Heart left ventricle (tissue), 13 donors: Measurements from ENCODE around the gene ETV3.

Experiments used
- POLR2A ChIP-seq, 2 donors: fragments of 450-650 bp; IDR thresholded peaks; one replicate each; pipeline ENCODE4 v1.6.1; 2017; ENCODE audit warnings: antibody characterized with exemption in 2 of 2, mild to moderate bottlenecking in 2 of 2, moderate library complexity in 2 of 2
- TF ChIP-seq, protein P1 (sequence below), 12 donors: fragments of 200-600 bp; sonication (generic) in 4 of 12; IDR thresholded peaks; one replicate each; pipeline versions ENCODE4 v1.5.0 to v1.8.0; 2018 to 2022; ENCODE audit warnings: antibody characterized with exemption in 12 of 12, mild to moderate bottlenecking in 5 of 12
- donor health status: ischemic (EF 13 %, LVEDD 7.1; RV severe dilation, severe dysfunction).
- donor health status: DM: no; HTN: yes; CAD: no.
- donor health status: DM: no; HTN: no; CAD: no.
- donor health status: ischemic (EF 25% LVEDD 6.9; RV normal size, moderate dysfunction).
- donor health status: ischemic (EF 25% LVEDD 5.7; RV mildly dilated, moderate dysfunction).
- donor health status: ischemic (EF 35%, LVEDD 5.7; RV mildly dilated, moderate dysfunction).
- donor health status: nonischemic (EF 11% LVEDD 7.7; RV severe dilation, severe dysfunction).
- donor health status: DM: yes; HTN: yes; CAD: no.
- donor health status: PGD.
- donor health status: ischemic (EF 29% LVEDD 5.4; RV normal size, mild dysfunction).
- donor health status: nonischemic (EF 23%, LVEDD 6.1; RV moderate dilation, normal function).

DNA sequence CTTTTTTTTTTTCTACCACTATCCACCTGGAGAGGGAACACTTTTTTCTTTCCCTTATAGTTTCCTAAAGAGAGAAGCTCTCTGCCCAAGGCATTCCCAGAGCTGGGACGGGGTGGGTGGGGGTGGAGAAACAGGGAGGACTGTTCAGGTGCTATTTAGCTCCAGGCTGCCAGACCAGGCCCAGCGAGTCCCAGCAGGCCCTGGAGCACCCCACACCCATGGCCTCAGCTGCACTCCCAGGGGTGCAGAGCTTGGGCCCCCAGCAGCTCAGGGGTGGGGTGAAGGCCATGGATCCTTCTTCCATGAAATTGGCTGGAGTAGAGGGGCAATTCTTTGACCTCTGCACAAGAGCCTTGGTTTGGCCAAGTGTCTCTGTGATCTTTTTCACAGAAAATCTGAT lies 42.6 kb downstream of the ETV3 start:
- TF ChIP-seq, protein P1, sequence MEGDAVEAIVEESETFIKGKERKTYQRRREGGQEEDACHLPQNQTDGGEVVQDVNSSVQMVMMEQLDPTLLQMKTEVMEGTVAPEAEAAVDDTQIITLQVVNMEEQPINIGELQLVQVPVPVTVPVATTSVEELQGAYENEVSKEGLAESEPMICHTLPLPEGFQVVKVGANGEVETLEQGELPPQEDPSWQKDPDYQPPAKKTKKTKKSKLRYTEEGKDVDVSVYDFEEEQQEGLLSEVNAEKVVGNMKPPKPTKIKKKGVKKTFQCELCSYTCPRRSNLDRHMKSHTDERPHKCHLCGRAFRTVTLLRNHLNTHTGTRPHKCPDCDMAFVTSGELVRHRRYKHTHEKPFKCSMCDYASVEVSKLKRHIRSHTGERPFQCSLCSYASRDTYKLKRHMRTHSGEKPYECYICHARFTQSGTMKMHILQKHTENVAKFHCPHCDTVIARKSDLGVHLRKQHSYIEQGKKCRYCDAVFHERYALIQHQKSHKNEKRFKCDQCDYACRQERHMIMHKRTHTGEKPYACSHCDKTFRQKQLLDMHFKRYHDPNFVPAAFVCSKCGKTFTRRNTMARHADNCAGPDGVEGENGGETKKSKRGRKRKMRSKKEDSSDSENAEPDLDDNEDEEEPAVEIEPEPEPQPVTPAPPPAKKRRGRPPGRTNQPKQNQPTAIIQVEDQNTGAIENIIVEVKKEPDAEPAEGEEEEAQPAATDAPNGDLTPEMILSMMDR (IDR thresholded peaks at IDR 0.05): no peak
- no peak for TF ChIP-seq POLR2A (IDR thresholded peaks at IDR 0.05)
